Measurements from ENCODE around the gene NOL7. TPM values are rescaled to one million over a fixed set of nuclear protein-coding genes. Genes with fewer than 3 reads are reported as not detected.

NOL7 gene
- total and polyA plus RNA-seq, 8 donors = 22.7 to 40.3 (median 28.1) TPM

DNA sequence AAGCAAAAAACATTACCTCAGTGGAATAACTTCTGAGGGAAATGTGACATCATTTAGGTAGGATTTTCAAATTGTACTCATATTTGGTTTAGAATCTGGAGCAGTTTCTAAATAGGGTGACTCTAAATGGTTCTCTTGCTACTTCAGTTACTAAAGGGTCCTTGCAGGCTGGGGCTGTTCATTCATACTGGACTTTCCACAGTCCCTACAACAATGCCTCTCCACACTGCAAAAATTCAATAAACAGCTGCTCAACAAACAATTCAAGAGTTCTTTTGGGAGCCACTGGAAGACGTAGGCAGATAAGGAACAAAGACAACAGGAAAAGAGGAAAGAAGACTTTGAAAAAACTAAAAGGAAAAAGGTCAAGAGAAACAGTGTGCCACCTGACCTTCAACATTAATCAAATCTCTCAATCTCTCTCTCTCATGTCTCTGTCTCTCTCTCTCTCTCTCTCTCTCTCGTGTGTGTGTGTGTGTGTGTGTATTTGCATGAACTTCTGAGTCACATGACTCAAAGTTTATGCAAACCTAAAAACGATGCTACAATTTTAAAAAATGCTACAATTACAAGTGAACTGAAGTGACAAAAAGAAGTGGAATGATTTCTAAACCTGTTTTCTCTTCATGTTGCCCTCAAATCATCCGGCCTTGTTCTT lies 14.5 kb downstream of the NOL7 start:
- Histone ChIP-seq H3K36me3 (peaks cover 0 to 8% (median 3%) of the 10 kb centered on the region in 3 donors), H3K9me3 (no peaks in the 10 kb centered on the region), H3K4me3 (no peak overlapping the region), H3K4me1 (peaks cover 0 to 4% (median 0%) of the 10 kb centered on the region in 3 donors), H3K27ac (no peak overlapping the region), H3K27me3 (no peaks in the 10 kb centered on the region)
- 54 to 58% methylated on average over 4 of the region's 4 CpGs for WGBS, 2 donors
- intact Hi-C loops (cut with DNase I) = loop anchor here in 2 of 3 donors (10.0 kb wide), 1 partner anchor 75 kb away; no protein-coding TSS in a partner anchor
- FAIRE-seq = no peak
- no peak for DNase-seq
- TF ChIP-seq, protein P1, sequence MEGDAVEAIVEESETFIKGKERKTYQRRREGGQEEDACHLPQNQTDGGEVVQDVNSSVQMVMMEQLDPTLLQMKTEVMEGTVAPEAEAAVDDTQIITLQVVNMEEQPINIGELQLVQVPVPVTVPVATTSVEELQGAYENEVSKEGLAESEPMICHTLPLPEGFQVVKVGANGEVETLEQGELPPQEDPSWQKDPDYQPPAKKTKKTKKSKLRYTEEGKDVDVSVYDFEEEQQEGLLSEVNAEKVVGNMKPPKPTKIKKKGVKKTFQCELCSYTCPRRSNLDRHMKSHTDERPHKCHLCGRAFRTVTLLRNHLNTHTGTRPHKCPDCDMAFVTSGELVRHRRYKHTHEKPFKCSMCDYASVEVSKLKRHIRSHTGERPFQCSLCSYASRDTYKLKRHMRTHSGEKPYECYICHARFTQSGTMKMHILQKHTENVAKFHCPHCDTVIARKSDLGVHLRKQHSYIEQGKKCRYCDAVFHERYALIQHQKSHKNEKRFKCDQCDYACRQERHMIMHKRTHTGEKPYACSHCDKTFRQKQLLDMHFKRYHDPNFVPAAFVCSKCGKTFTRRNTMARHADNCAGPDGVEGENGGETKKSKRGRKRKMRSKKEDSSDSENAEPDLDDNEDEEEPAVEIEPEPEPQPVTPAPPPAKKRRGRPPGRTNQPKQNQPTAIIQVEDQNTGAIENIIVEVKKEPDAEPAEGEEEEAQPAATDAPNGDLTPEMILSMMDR (IDR thresholded peaks at IDR 0.05) = no peak
- no peak for ATAC-seq

DNA sequence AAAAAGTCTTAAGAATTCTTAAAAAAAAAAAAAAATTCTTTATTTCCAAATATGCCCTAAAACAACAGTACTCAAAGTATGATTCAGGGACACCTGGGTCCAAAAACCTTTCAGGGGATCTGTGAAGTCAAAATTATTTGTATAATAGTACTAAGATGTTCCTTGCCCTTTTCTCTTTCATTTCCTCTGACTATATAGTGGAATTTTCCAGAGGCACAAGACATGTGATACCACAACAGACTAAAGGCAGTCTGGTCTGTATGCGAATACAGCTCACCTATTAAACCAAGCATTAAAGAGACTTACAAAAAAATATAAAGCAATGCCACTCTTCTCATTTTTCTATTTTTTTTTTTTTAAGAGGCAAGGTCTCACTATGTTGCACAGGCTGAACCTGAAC lies 15.4 kb downstream of the NOL7 start:
- H3K36me3 ChIP-seq = peaks cover 0 to 8% (median 0%) of the 10 kb centered on the region in 3 donors
- intact Hi-C loops (cut with DNase I) = no loop called here
- FAIRE-seq (no peak), DNase-seq (no peak), ATAC-seq (no peak)
- TF ChIP-seq, protein P1 (IDR thresholded peaks at IDR 0.05) = no peak
- 95 to 100% methylated on average over 1 of the region's 1 CpG for WGBS, 2 donors
- peaks cover 0 to 4% (median 0%) of the 10 kb centered on the region in 3 donors for H3K4me1 ChIP-seq
- H3K4me3 ChIP-seq = no peak overlapping the region
- H3K27me3 ChIP-seq = no peaks in the 10 kb centered on the region
- no peaks in the 10 kb centered on the region for H3K9me3 ChIP-seq
- H3K27ac ChIP-seq = no peak overlapping the region

DNA sequence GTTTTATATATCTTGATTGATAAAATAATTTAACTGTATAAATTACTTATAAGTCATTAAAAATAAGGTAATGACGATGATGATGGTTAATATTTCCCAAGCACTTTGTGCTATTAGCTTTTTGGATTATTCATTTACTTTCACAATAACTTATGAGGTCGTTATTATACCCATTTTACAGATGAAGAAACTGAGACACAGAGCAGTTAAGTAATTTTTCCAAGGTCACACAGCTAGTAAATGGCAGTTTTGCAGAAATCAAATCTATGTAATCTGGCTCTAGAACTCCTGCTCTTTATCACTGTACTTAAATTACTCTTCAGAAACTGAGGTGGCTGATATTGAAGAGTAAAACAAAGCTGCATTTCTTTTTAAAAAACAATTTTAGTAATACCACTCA lies 18.2 kb downstream of the NOL7 start:
- Histone ChIP-seq H3K4me1 (peaks cover 0 to 4% (median 3%) of the 10 kb centered on the region in 3 donors), H3K4me3 (no peak overlapping the region), H3K9me3 (no peaks in the 10 kb centered on the region), H3K36me3 (peaks cover 0 to 12% (median 2%) of the 10 kb centered on the region in 3 donors), H3K27ac (no peak overlapping the region), H3K27me3 (no peaks in the 10 kb centered on the region)
- WGBS, 2 donors = 92 to 97% methylated on average over 2 of the region's 2 CpGs
- intact Hi-C loops (cut with DNase I) = no loop called here
- DNase-seq (no peak), FAIRE-seq (no peak), ATAC-seq (no peak)
- TF ChIP-seq, protein P1 (IDR thresholded peaks at IDR 0.05) = no peak

DNA sequence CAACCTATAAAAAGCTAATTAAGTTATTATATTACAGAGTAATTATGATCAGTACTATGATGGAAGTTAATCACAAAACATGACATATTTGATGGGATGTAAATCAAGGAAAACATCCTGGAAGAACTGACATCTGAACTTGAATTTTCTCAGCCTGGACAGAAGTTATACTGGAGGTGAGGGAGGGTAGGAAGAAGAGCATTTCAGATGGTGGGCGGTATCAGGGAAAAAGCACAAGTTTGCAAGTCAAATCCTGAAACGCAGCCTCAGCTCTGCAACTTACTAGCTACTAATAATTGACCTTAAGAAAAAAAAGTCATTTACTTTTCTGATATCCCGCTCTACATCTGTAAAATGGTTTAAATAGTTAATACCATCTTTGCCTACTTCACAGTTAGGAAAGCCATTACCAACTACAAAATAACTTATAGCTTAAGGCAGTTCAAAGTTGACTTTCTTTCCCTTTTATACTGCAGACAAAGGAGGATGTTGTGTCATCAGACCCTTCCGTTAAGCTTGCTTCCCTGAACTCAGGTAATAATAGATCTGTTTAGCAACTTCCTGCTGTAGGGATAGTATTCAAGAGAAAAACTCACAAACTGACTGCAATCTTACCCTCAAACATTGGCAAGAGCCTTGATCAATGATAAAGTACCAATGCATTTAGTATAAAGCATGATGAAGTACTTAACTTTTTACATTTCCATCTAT lies 21.0 kb downstream of the NOL7 start:
- ATAC-seq (no peak), FAIRE-seq (no peak), DNase-seq (no peak)
- 86 to 90% methylated on average over 4 of the region's 4 CpGs for WGBS, 2 donors
- intact Hi-C loops (cut with DNase I) = no loop called here
- TF ChIP-seq, protein P1 (IDR thresholded peaks at IDR 0.05) = no peak
- no peaks in the 10 kb centered on the region for H3K9me3 ChIP-seq
- H3K36me3 ChIP-seq = peaks cover 0 to 17% (median 9%) of the 10 kb centered on the region in 3 donors
- no peaks in the 10 kb centered on the region for H3K27me3 ChIP-seq
- no peak overlapping the region for H3K4me3 ChIP-seq
- H3K27ac ChIP-seq = no peak overlapping the region
- peaks cover 0 to 4% (median 3%) of the 10 kb centered on the region in 3 donors for H3K4me1 ChIP-seq

DNA sequence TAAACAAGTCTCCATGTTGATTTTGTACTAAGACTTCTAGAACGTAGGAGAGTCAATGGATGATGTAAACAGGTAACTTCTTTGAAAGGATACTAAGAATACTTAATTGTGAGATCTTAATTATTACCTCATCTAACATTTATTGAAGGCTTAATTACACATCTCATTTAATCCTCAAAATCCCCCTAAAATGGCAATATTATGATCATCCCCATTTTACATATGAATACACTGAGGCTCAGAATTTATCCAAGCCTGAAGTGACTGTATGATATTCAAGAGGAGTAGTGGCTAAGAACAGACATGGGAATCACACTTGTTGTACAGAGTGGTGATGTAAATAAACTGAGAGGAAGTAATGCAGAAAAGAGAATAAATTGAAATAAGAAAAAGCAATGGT lies 22.9 kb downstream of the NOL7 start:
- Histone ChIP-seq H3K27me3 (no peaks in the 10 kb centered on the region), H3K4me3 (no peak overlapping the region), H3K4me1 (peaks cover 0 to 3% (median 0%) of the 10 kb centered on the region in 3 donors), H3K9me3 (no peaks in the 10 kb centered on the region), H3K36me3 (peaks cover 0 to 10% (median 9%) of the 10 kb centered on the region in 3 donors), H3K27ac (no peak overlapping the region)
- 88 to 89% methylated on average over 1 of the region's 1 CpG for whole genome bisulfite sequencing, 2 donors
- no peak for FAIRE-seq
- no peak for ATAC-seq
- intact Hi-C loops (cut with DNase I) = no loop called here
- no peak for DNase-seq
- TF ChIP-seq, protein P1 (IDR thresholded peaks at IDR 0.05) = no peak
